ENCODE data around the gene DNM3.

- TF ChIP-seq CTCF (tag by site-specific recombination; IDR thresholded peaks at IDR 0.05) (no peak), ZNF548 (tag by site-specific recombination; IDR thresholded peaks at IDR 0.05) (no peak), ZNF558 (tag by site-specific recombination; IDR thresholded peaks at IDR 0.05) (no peak), ZNF302 (tag by site-specific recombination; IDR thresholded peaks at IDR 0.05; ENCODE audit: low read depth) (no peak), ZNF19 (tag by site-specific recombination; IDR thresholded peaks at IDR 0.05; ENCODE audit: low read depth) (no peak), YY1 (tag by site-specific recombination; IDR thresholded peaks at IDR 0.05) (no peak), ZNF423 (tag by site-specific recombination; IDR thresholded peaks at IDR 0.05) (no peak)
These were observed 23.6 kb upstream of the DNM3 start for GRCh38 chr1:171817511-171818265.
